ENCODE data around the gene ADAMTS19. TPM values are rescaled to one million over a fixed set of nuclear protein-coding genes. Genes with fewer than 3 reads are reported as not detected.

Gene ADAMTS19
- total RNA-seq, 2 donors from 2014 or later: 26.2 to 34.6 TPM

GRCh38 chr5:129541648-129542251 is 81.7 kb downstream of the ADAMTS19 start:
- no peak overlapping the region for H3K27ac ChIP-seq (ENCODE audit: low read depth, low read length)
- Mint-ChIP-seq H3K27ac (no peak overlapping the region), H3K4me1 (no peaks in the 10 kb centered on the region), H3K4me3 (no peak overlapping the region), H3K27me3 (ENCODE audit: insufficient read depth) (no peaks in the 10 kb centered on the region), H3K9me3 (peaks cover 13% of the 10 kb centered on the region), H3K36me3 (ENCODE audit: low read depth) (peaks cover 17% of the 10 kb centered on the region)
- H3K4me3 ChIP-seq (ENCODE audit: low read length): no peak overlapping the region
- DNase-seq: no peak
- no peaks in the 10 kb centered on the region for H3K4me1 ChIP-seq (ENCODE audit: control insufficient read depth, insufficient read depth, low read length)
- 87 to 100% methylated on average over 1 to 2 of the region's 4 CpGs for WGBS, 2 experiments (ENCODE audit: insufficient coverage in 1 of 2, insufficient read length in 1 of 2)
- TF ChIP-seq CTCF (conservative IDR thresholded peaks at IDR 0.05): peak; percentile 60
- peaks cover 6% of the 10 kb centered on the region for H3K9me3 ChIP-seq (ENCODE audit: control insufficient read depth, low read length)
- no peaks in the 10 kb centered on the region for H3K27me3 ChIP-seq (ENCODE audit: control insufficient read depth, insufficient read depth, low read length, poor library complexity, severe bottlenecking)
- no peaks in the 10 kb centered on the region for H3K36me3 ChIP-seq (ENCODE audit: control insufficient read depth, insufficient read depth, low read length)
- H3K9ac ChIP-seq (ENCODE audit: extremely low read depth, low read length, poor library complexity, severe bottlenecking): no peak overlapping the region

- Mint-ChIP-seq H3K4me3 (no peak overlapping the region), H3K27me3 (ENCODE audit: insufficient read depth) (no peaks in the 10 kb centered on the region), H3K9me3 (peaks cover 22% of the 10 kb centered on the region), H3K27ac (no peak overlapping the region), H3K36me3 (ENCODE audit: low read depth) (peaks cover 25% of the 10 kb centered on the region), H3K4me1 (no peaks in the 10 kb centered on the region)
- Histone ChIP-seq H3K9me3 (ENCODE audit: control insufficient read depth, low read length) (peaks cover 10% of the 10 kb centered on the region), H3K4me3 (ENCODE audit: low read length) (no peak overlapping the region), H3K9ac (ENCODE audit: extremely low read depth, low read length, poor library complexity, severe bottlenecking) (no peak overlapping the region), H3K27me3 (ENCODE audit: control insufficient read depth, insufficient read depth, low read length, poor library complexity, severe bottlenecking) (no peaks in the 10 kb centered on the region), H3K36me3 (ENCODE audit: control insufficient read depth, insufficient read depth, low read length) (no peaks in the 10 kb centered on the region), H3K4me1 (ENCODE audit: control insufficient read depth, insufficient read depth, low read length) (no peaks in the 10 kb centered on the region), H3K27ac (ENCODE audit: low read depth, low read length) (no peak overlapping the region)
- 100% methylated on average over 1 of the region's 1 CpG; no CpG with 5 or more reads in 1 of the 2 experiments for WGBS, 2 experiments (ENCODE audit: insufficient coverage in 1 of 2, insufficient read length in 1 of 2)
- no peak for DNase-seq
- TF ChIP-seq CTCF (conservative IDR thresholded peaks at IDR 0.05): no peak
Observed at GRCh38 chr5:129547137-129547536, 87.0 kb downstream of the ADAMTS19 start.

- H3K27me3 Mint-ChIP-seq (ENCODE audit: insufficient read depth): no peaks in the 10 kb centered on the region
- 80 to 100% methylated on average over 1 to 2 of the region's 2 CpGs for WGBS, 2 experiments (ENCODE audit: insufficient coverage in 1 of 2, insufficient read length in 1 of 2)
- H3K36me3 Mint-ChIP-seq (ENCODE audit: low read depth): peaks cover 4% of the 10 kb centered on the region
- H3K4me3 Mint-ChIP-seq: no peak overlapping the region
- peaks cover 5% of the 10 kb centered on the region for H3K4me1 Mint-ChIP-seq
- H3K9me3 ChIP-seq (ENCODE audit: control insufficient read depth, low read length): no peaks in the 10 kb centered on the region
- no peak for TF ChIP-seq CTCF (conservative IDR thresholded peaks at IDR 0.05)
- no peak overlapping the region for H3K27ac Mint-ChIP-seq
- H3K4me1 ChIP-seq (ENCODE audit: control insufficient read depth, insufficient read depth, low read length): peaks cover 6% of the 10 kb centered on the region
- H3K9me3 Mint-ChIP-seq: no peaks in the 10 kb centered on the region
- H3K36me3 ChIP-seq (ENCODE audit: control insufficient read depth, insufficient read depth, low read length): peaks cover 5% of the 10 kb centered on the region
- H3K27ac ChIP-seq (ENCODE audit: low read depth, low read length): no peak overlapping the region
- no peaks in the 10 kb centered on the region for H3K27me3 ChIP-seq (ENCODE audit: control insufficient read depth, insufficient read depth, low read length, poor library complexity, severe bottlenecking)
- DNase-seq: no peak
- H3K9ac ChIP-seq (ENCODE audit: extremely low read depth, low read length, poor library complexity, severe bottlenecking): no peak overlapping the region
- H3K4me3 ChIP-seq (ENCODE audit: low read length): no peak overlapping the region
Observed at GRCh38 chr5:129554134-129554904, 94.2 kb downstream of the ADAMTS19 start.

Measured in endodermal cell (in vitro differentiated cells).